Activated CD8-positive, alpha-beta memory T cell treated with anti-CD3 and anti-CD28 coated beads, Interleukin-2, amount 50 U/mL, for 48 hours (primary cell): ENCODE data around the gene SPATA31C1.
"Not testable (repeated sequence)": the region's sequence is repeated elsewhere in the genome, so short reads cannot be mapped to it uniquely, and the experiment has no call there.

ENCODE experiments used
- DNase-seq: peaks from one replicate; pipeline ENCODE4 v3.0.0-alpha.2; 2020

The SPATA31C1 gene

GRCh38 chr9:87887661-87888480, 29.9 kb upstream of the SPATA31C1 start:
- DNase-seq: peak; percentile 29

- DNase-seq: peak; percentile 38
Measured at GRCh38 chr9:87888501-87888900, 29.3 kb upstream of the SPATA31C1 start.

- peak; percentile 30 for DNase-seq
Measured at GRCh38 chr9:87889065-87889881, 28.5 kb upstream of the SPATA31C1 start.

- DNase-seq: peak; percentile 38
Measured at GRCh38 chr9:87889882-87890252, 27.9 kb upstream of the SPATA31C1 start.

- DNase-seq: no peak
Measured at GRCh38 chr9:87890837-87891236, 26.9 kb upstream of the SPATA31C1 start.

- DNase-seq: no peak
Measured at GRCh38 chr9:87891754-87892153, 26.0 kb upstream of the SPATA31C1 start.

- DNase-seq: no peak
Measured at GRCh38 chr9:87892956-87893355, 24.8 kb upstream of the SPATA31C1 start.

GRCh38 chr9:87894998-87895625, 22.6 kb upstream of the SPATA31C1 start:
- no peak for DNase-seq

GRCh38 chr9:87896891-87897290, 20.9 kb upstream of the SPATA31C1 start:
- DNase-seq: no peak

GRCh38 chr9:87898151-87898550, 19.6 kb upstream of the SPATA31C1 start:
- DNase-seq: no peak

GRCh38 chr9:87902371-87902770, 15.4 kb upstream of the SPATA31C1 start:
- not testable (repeated sequence) for DNase-seq

- no peak for DNase-seq
Measured at GRCh38 chr9:87909310-87910041, 8.3 kb upstream of the SPATA31C1 start.

- DNase-seq: no peak
Measured at GRCh38 chr9:87910821-87911220, 6.9 kb upstream of the SPATA31C1 start.

- DNase-seq: not testable (repeated sequence)
Measured at GRCh38 chr9:87919013-87919412, 1.3 kb downstream of the SPATA31C1 start.

GRCh38 chr9:87921561-87921960, 3.8 kb downstream of the SPATA31C1 start:
- not testable (repeated sequence) for DNase-seq

- not testable (repeated sequence) for DNase-seq
Measured at GRCh38 chr9:87923012-87923411, 5.2 kb downstream of the SPATA31C1 start.

- DNase-seq: not testable (repeated sequence)
Measured at GRCh38 chr9:87924851-87925250, 7.1 kb downstream of the SPATA31C1 start.

- not testable (repeated sequence) for DNase-seq
Measured at GRCh38 chr9:87929152-87929551, 11.4 kb downstream of the SPATA31C1 start.

- not testable (repeated sequence) for DNase-seq
Measured at GRCh38 chr9:87934444-87934843, 16.7 kb downstream of the SPATA31C1 start.

GRCh38 chr9:87937352-87937751, 19.6 kb downstream of the SPATA31C1 start:
- DNase-seq: not testable (repeated sequence)

GRCh38 chr9:87937918-87938317, 20.2 kb downstream of the SPATA31C1 start:
- DNase-seq: not testable (repeated sequence)

- DNase-seq: not testable (repeated sequence)
Measured at GRCh38 chr9:87938336-87938735, 20.6 kb downstream of the SPATA31C1 start.

GRCh38 chr9:87939096-87939495, 21.3 kb downstream of the SPATA31C1 start:
- DNase-seq: not testable (repeated sequence)
